K562 (cell line): Measurements from ENCODE around the gene ABCB9. TPM values are rescaled to one million over a fixed set of nuclear protein-coding genes. Genes with fewer than 3 reads are reported as not detected.
A peak's percentile ranks its signal among the peaks of the same experiment; 100 is the strongest.

Experiments
- CBX8 ChIP-seq: fragments of 200-600 bp; sonication (generic); IDR thresholded peaks from 2 replicates; pipeline ENCODE4 v1.6.1; 2012; ENCODE audit warnings: borderline replicate concordance, mixed run types, low read depth, mild to moderate bottlenecking, moderate library complexity, mixed read lengths, low read length, control low read depth, inconsistent platforms; ENCODE audit not compliant: poor library complexity, severe bottlenecking; ENCODE audit errors: extremely low read depth
- CXXC5 ChIP-seq: fragments of 250-450 bp; sonication (Bioruptor Pico); IDR thresholded peaks from 2 replicates; pipeline ENCODE4 v1.8.0; 2022; ENCODE audit warnings: inconsistent platforms, mild to moderate bottlenecking, moderate library complexity
- ETS2 ChIP-seq: IDR thresholded peaks from 2 replicates; pipeline ENCODE4 v1.6.1; 2016; ENCODE audit warnings: borderline replicate concordance, missing genetic modification characterization, mild to moderate bottlenecking, moderate library complexity, missing compliant biosample characterization; ENCODE audit not compliant: poor library complexity, severe bottlenecking
- GABPA ChIP-seq: fragments of 200-800 bp; sonication (Bioruptor generic); conservative IDR thresholded peaks from 2 replicates; pipeline ENCODE4 v1.6.1; 2016; ENCODE audit warnings: low read depth, missing genetic modification characterization, missing compliant biosample characterization
- MCM5 ChIP-seq: fragments of 450-650 bp; IDR thresholded peaks from 2 replicates; pipeline ENCODE4 v1.6.1; 2016; ENCODE audit warnings: low read depth
- NFRKB ChIP-seq: fragments of 450-650 bp; IDR thresholded peaks from 2 replicates; pipeline ENCODE4 v1.6.1; 2016; ENCODE audit warnings: low read depth
- PHF20 ChIP-seq: fragments of 450-650 bp; IDR thresholded peaks from 2 replicates; pipeline ENCODE4 v1.6.1; 2018; ENCODE audit not compliant: partially characterized antibody
- RFX7 ChIP-seq: fragments of 250-450 bp; sonication (Bioruptor Pico); IDR thresholded peaks from 2 replicates; pipeline ENCODE4 v1.5.1; 2021; ENCODE audit warnings: mild to moderate bottlenecking
- RREB1 ChIP-seq: fragments of 250-450 bp; sonication (Bioruptor Pico); IDR thresholded peaks from 2 replicates; pipeline ENCODE4 v1.4.0; 2020
- ZNF644 ChIP-seq: fragments of 200-800 bp; sonication (Bioruptor generic); IDR thresholded peaks from 2 replicates; pipeline ENCODE4 v1.6.1; 2016; ENCODE audit warnings: low read depth, missing genetic modification characterization, missing compliant biosample characterization
- ZNF75A ChIP-seq: fragments of 450-650 bp; formaldehyde crosslinking; IDR thresholded peaks from 2 replicates; pipeline ENCODE4 v1.4.0; 2020; ENCODE audit warnings: mild to moderate bottlenecking
- ZZZ3 ChIP-seq: fragments of 450-650 bp; IDR thresholded peaks from 2 replicates; pipeline ENCODE4 v1.6.1; 2016; ENCODE audit warnings: antibody characterized with exemption, mild to moderate bottlenecking, moderate library complexity
- polyA plus RNA-seq, 8 experiments: library from polyadenylated mRNA; depleted of rRNA in 4 of 8; stranded (reverse) in 5 of 8; unstranded in 3 of 8; fragments of >200 nt; fragmentation: Nextera tagmentation in 2 of 8; fragmentation: Illumina TruSeq in 1 of 8; extraction: Ambion mirVana in 2 of 8; extraction: Trizol in 1 of 8; gene quantifications; 2 replicates each; pipeline versions ENCODE4 v1.2.1 to v1.2.3, GENCODE V29; 2011 to 2014; ENCODE audit warnings: inconsistent platforms in 1 of 8, missing spikeins in 1 of 8
- total RNA-seq, 7 experiments: library from RNA; depleted of rRNA in 6 of 7; stranded (reverse); fragments of >200 nt in 6 of 7; fragmentation: Illumina TruSeq in 2 of 7; extraction: Trizol in 2 of 7; gene quantifications; 2 replicates each; pipeline versions ENCODE4 v1.2.1 to v1.2.3, GENCODE V29; 2011 to 2021; ENCODE audit warnings: low replicate concordance in 1 of 7

Gene ABCB9
- total and polyA plus RNA-seq, 9 of the 15 experiments (the other 6 are each of a cell fraction or from before 2014, with no cell fraction given), result 0.20 to 12.6 (median 6.2) TPM

GRCh38 chr12:122886851-122887818, 79.1 kb downstream of the ABCB9 start (continued):
- TF ChIP-seq PHF20, result no peak
- TF ChIP-seq ZNF75A (CRISPR knock-in tag), result no peak
- TF ChIP-seq GABPA, result no peak; the same call in none of the 2 replicates
- TF ChIP-seq NFRKB, result 0 out of 2 replicates have a peak, but pooled peaks have one; percentile 6
- peak; percentile 49; the same call in 1 of the 2 replicates for TF ChIP-seq CXXC5 (CRISPR knock-in tag)
- TF ChIP-seq RFX7 (CRISPR knock-in tag), result no peak
- no peak for TF ChIP-seq ETS2 (tag)
- TF ChIP-seq ZZZ3, result no peak
- TF ChIP-seq CBX8, result no peak
- TF ChIP-seq ZNF644 (tag), result 0 out of 2 replicates have a peak, but pooled peaks have one; percentile 29
- 0 out of 2 replicates have a peak, but pooled peaks have one; percentile 28 for TF ChIP-seq RREB1 (CRISPR knock-in tag)
- TF ChIP-seq MCM5, result no peak
